NCI-H146 treated with DMSO at 0.1 percent for 48 hours (cell line): ENCODE results near the gene RMRP.
"Not testable (repeated sequence)": the region's sequence is repeated elsewhere in the genome, so short reads cannot be mapped to it uniquely, and the experiment has no call there.

ENCODE experiments used
- DNase-seq: peaks from one replicate; lab custom pipeline; 2025; ENCODE audit not compliant: unreplicated experiment; lab: John Stamatoyannopoulos, UW

The RMRP gene

GRCh38 chr9:35646153-35646532 is 11.7 kb downstream of the RMRP start:
- peak; percentile 71 for DNase-seq

- not testable (repeated sequence) for DNase-seq
Measured at GRCh38 chr9:35645736-35646135, 12.1 kb downstream of the RMRP start.

- DNase-seq: no peak
Measured at GRCh38 chr9:35643046-35643445, 14.8 kb downstream of the RMRP start.

- DNase-seq: not testable (repeated sequence)
Measured at GRCh38 chr9:35641478-35641877, 16.3 kb downstream of the RMRP start.

GRCh38 chr9:35640431-35640830 is 17.4 kb downstream of the RMRP start:
- DNase-seq: not testable (repeated sequence)

GRCh38 chr9:35639631-35640030 is 18.2 kb downstream of the RMRP start:
- no peak for DNase-seq

GRCh38 chr9:35639225-35639624 is 18.6 kb downstream of the RMRP start:
- DNase-seq: not testable (repeated sequence)

GRCh38 chr9:35638751-35639150 is 19.1 kb downstream of the RMRP start:
- not testable (repeated sequence) for DNase-seq

GRCh38 chr9:35637427-35637955 is 20.3 kb downstream of the RMRP start:
- not testable (repeated sequence) for DNase-seq

GRCh38 chr9:35636877-35637246 is 21.0 kb downstream of the RMRP start:
- DNase-seq: not testable (repeated sequence)

- no peak for DNase-seq
Measured at GRCh38 chr9:35636135-35636876, 21.5 kb downstream of the RMRP start.

- no peak for DNase-seq
Measured at GRCh38 chr9:35635730-35636129, 22.1 kb downstream of the RMRP start.

GRCh38 chr9:35629597-35629996 is 28.2 kb downstream of the RMRP start:
- DNase-seq: no peak

GRCh38 chr9:35628389-35628991 is 29.3 kb downstream of the RMRP start:
- no peak for DNase-seq

GRCh38 chr9:35627575-35627974 is 30.2 kb downstream of the RMRP start:
- DNase-seq: no peak

- no peak for DNase-seq
Measured at GRCh38 chr9:35619800-35620158, 38.0 kb downstream of the RMRP start.

- DNase-seq: no peak
Measured at GRCh38 chr9:35618854-35619799, 38.7 kb downstream of the RMRP start.

GRCh38 chr9:35618325-35618727 is 39.5 kb downstream of the RMRP start, which contains the start of gene CD72:
Gene CD72, minus strand, starts transcription at chr9:35618413. Its CDS starts 110 bp downstream, at chr9:35618303.
- no peak for DNase-seq

- no peak for DNase-seq
Measured at GRCh38 chr9:35617548-35617947, 40.3 kb downstream of the RMRP start.

- DNase-seq: peak; percentile 27
Measured at GRCh38 chr9:35616681-35617459, 40.9 kb downstream of the RMRP start.
